ENCODE results near the gene DLGAP4.

The DLGAP4 gene

GRCh38 chr20:36466089-36466488 lies 159.9 kb downstream of the DLGAP4 start:
- TF ChIP-seq CTCF (conservative IDR thresholded peaks at IDR 0.05; ENCODE audit: low read length): no peak
- H3K4me3 ChIP-seq (ENCODE audit: low read length): no peak overlapping the region
- DNase-seq (ENCODE audit: low read depth): no peak

- TF ChIP-seq CTCF (conservative IDR thresholded peaks at IDR 0.05; ENCODE audit: low read length): no peak
- H3K4me3 ChIP-seq (ENCODE audit: low read length): no peak overlapping the region
- peak; percentile 62 for DNase-seq (ENCODE audit: low read depth)
Observed at GRCh38 chr20:36467076-36467999, 161.2 kb downstream of the DLGAP4 start.

GRCh38 chr20:36468149-36469000 lies 162.2 kb downstream of the DLGAP4 start:
- no peak for DNase-seq (ENCODE audit: low read depth)
- no peak overlapping the region for H3K4me3 ChIP-seq (ENCODE audit: low read length)

GRCh38 chr20:36469973-36470372 lies 163.8 kb downstream of the DLGAP4 start:
- no peak overlapping the region for H3K4me3 ChIP-seq (ENCODE audit: low read length)
- TF ChIP-seq CTCF (conservative IDR thresholded peaks at IDR 0.05; ENCODE audit: low read length): no peak
- no peak for DNase-seq (ENCODE audit: low read depth)

More at GRCh38 chr20:36468149-36469000, 162.2 kb downstream of the DLGAP4 start:
- no peak; the same call in 1 of the 2 replicates for TF ChIP-seq CTCF (conservative IDR thresholded peaks at IDR 0.05; ENCODE audit: low read length)

GRCh38 chr20:36471885-36472636 lies 165.9 kb downstream of the DLGAP4 start:
- TF ChIP-seq CTCF (conservative IDR thresholded peaks at IDR 0.05; ENCODE audit: low read length): no peak
- H3K4me3 ChIP-seq (ENCODE audit: low read length): peak overlapping the region; percentile 47
- no peak for DNase-seq (ENCODE audit: low read depth)

- TF ChIP-seq CTCF (conservative IDR thresholded peaks at IDR 0.05; ENCODE audit: low read length): no peak
- H3K4me3 ChIP-seq (ENCODE audit: low read length): peak overlapping the region; percentile 47
- DNase-seq (ENCODE audit: low read depth): no peak
Observed at GRCh38 chr20:36472637-36473090, 166.5 kb downstream of the DLGAP4 start.

All from AG10803 (cell line).